ENCODE measurements around the gene SPP2. TPM values are rescaled to one million over a fixed set of nuclear protein-coding genes. Genes with fewer than 3 reads are reported as not detected.

SPP2 gene
- total and polyA plus RNA-seq, 2 of the 8 experiments (the other 6 are each of a cell fraction or from before 2014, with no cell fraction given) = not detected

DNA sequence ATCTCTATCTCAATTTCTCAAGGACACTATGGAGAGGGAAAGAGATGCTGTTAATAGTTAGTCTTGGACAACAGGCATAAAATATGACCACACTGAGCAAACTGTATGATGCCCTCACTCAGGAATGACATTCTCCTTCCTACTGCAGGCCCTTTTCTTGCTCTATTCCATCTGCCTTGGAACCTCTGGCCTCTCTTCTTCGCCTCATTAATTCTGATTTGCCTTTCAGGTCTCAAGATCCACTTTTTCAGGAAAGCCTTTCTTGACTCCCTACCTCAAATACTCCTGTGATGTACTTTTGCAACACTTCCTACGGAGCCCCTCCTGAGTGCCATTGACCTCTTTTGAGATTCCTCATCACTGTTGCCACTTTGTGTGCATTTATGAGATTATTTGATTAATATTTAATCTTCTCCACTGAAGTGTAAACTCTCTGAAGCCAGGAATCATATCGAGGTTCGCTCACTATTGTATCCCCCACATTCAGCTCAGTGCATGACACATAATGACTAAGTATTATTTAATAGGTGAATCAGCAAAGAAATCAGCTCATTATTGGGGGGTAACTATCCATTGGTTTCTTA is 21.3 kb upstream of the SPP2 start:
- Histone ChIP-seq H2BK15ac (ENCODE audit: low read length) (no peak overlapping the region), H2AK5ac (ENCODE audit: low read depth, low read length) (no peak overlapping the region), H3K4me3 (ENCODE audit: extremely low read depth in 1 of 4, insufficient read depth in 2 of 4, low read depth in 3 of 4, low read length in 4 of 4) (no peak overlapping the region), H3K18ac (ENCODE audit: extremely low read depth, low read length) (no peak overlapping the region), H2BK12ac (ENCODE audit: low read depth, low read length) (no peak overlapping the region), H4K91ac (replicated peaks; ENCODE audit: insufficient read length, low read length) (no peak overlapping the region), H3K79me2 (ENCODE audit: control insufficient read depth in 1 of 2, insufficient read depth in 2 of 2, low read length in 2 of 2) (no peaks in the 10 kb centered on the region), H3K9ac (replicated peaks in 1 of 4; ENCODE audit: extremely low read depth in 1 of 4, low read depth in 3 of 4, low read length in 3 of 4) (no peak overlapping the region), H3K79me1 (ENCODE audit: low read depth, low read length) (no peaks in the 10 kb centered on the region), H4K5ac (ENCODE audit: insufficient read length, low read depth, low read length) (no peak overlapping the region), H3K14ac (ENCODE audit: insufficient read length) (no peak overlapping the region), H3K23ac (ENCODE audit: insufficient read length) (no peak overlapping the region), H3K23me2 (ENCODE audit: low read depth, low read length) (no peaks in the 10 kb centered on the region), H2AFZ (ENCODE audit: low read length) (no peak overlapping the region), H3K4me1 (replicated peaks in 1 of 4; ENCODE audit: control insufficient read depth in 3 of 4, insufficient read depth in 4 of 4, low read length in 3 of 4) (no peaks in the 10 kb centered on the region), H3K36me3 (ENCODE audit: control insufficient read depth in 2 of 4, insufficient read depth in 4 of 4, low read length in 3 of 4) (no peaks in the 10 kb centered on the region), H3K4ac (replicated peaks; ENCODE audit: insufficient read length, low read depth, low read length) (no peak overlapping the region), H4K20me1 (replicated peaks in 1 of 2; ENCODE audit: control insufficient read depth in 1 of 2, insufficient read depth in 2 of 2, low read length in 2 of 2) (no peaks in the 10 kb centered on the region), H3K9me3 (ENCODE audit: insufficient read depth in 2 of 2, low read depth in 1 of 2, low read length in 1 of 2) (peaks cover 4 to 6% of the 10 kb centered on the region in 2 experiments; a peak in 1 of 4 replicates), H4K8ac (ENCODE audit: extremely low read depth, insufficient read depth, low read length) (no peak overlapping the region), H2BK20ac (ENCODE audit: low read length) (no peak overlapping the region), H3K4me2 (ENCODE audit: insufficient read depth in 1 of 2, low read depth in 2 of 2, low read length in 2 of 2) (no peak overlapping the region), H3K27me3 (replicated peaks in 1 of 4; ENCODE audit: control insufficient read depth in 3 of 4, extremely low read depth in 1 of 4, insufficient read depth in 3 of 4, low read length in 3 of 4) (no peaks in the 10 kb centered on the region), H2BK120ac (replicated peaks; ENCODE audit: low read depth, low read length) (no peak overlapping the region), H2BK5ac (ENCODE audit: low read depth, low read length) (no peak overlapping the region), H3K27ac (ENCODE audit: low read depth, low read length) (no peak overlapping the region), H3K56ac (replicated peaks; ENCODE audit: insufficient read length, low read depth, low read length) (no peak overlapping the region)
- WGBS, 2 experiments (ENCODE audit: extremely low coverage in 1 of 2, insufficient coverage in 1 of 2, insufficient read length in 1 of 2, insufficient replicate concordance in 2 of 2, low coverage in 1 of 2, low lambda C conversion rate in 2 of 2, missing lambda C conversion rate in 1 of 2) = 97% methylated on average over 4 of the region's 4 CpGs; no CpG with 5 or more reads in 1 of the 2 experiments
- CTCF ChIA-PET (ENCODE audit: partially characterized antibody) = interaction anchor here (1.2 kb wide), 1 partner anchor 18 kb away, joined by 3 read pairs; no protein-coding TSS in a partner anchor
- DNase-seq (ENCODE audit: low read depth in 1 of 2, low spot score in 2 of 2) (no peak), FAIRE-seq (no peak)
- POLR2A ChIA-PET (ENCODE audit: partially characterized antibody) = no interaction called here
- TF ChIP-seq ATF3 (IDR thresholded peaks at IDR 0.05; ENCODE audit: insufficient read depth, low read depth, low read length) (no peak), TCF12 (IDR thresholded peaks at IDR 0.05; ENCODE audit: low read depth, low read length) (no peak), JUN (IDR thresholded peaks at IDR 0.05; ENCODE audit: low read depth, low read length) (no peak), CBX5 (IDR thresholded peaks at IDR 0.05; ENCODE audit: low read depth, low read length) (no peak), TEAD4 (IDR thresholded peaks at IDR 0.05; ENCODE audit: low read depth, low read length) (no peak)

All from H1 (cell line).